GM15510 (cell line): ENCODE measurements around the gene ME1.

Source experiments
- POLR2A ChIP-seq: IDR thresholded peaks from 3 replicates; pipeline ENCODE4 v1.6.1; 2011; ENCODE audit warnings: borderline replicate concordance; ENCODE audit not compliant: insufficient read length; ENCODE audit errors: extremely low read depth

ME1 gene

DNA sequence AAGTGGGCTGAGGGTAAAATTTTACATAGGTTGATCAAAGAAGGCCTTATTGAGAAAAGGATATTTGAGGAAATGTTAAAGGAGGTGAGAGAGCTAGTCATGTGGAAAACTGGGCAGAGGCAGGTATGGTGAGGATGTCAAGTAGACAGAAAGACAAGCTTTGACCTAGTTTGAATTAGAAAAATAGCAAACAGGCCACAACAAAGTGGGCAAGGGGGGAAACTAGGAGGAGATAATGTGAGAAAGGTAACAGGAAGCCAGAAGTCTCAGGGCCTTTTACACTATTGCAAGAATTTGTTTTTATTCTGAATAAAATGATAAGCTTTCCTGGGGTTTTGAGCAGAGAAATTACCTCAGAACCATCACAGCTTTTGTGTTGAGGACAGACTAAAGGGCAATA, 122.0 kb downstream of the ME1 start:
- TF ChIP-seq POLR2A, result no peak

- TF ChIP-seq POLR2A, result no peak
These were observed 123.0 kb downstream of the ME1 start for GRCh38 chr6:83307849-83308248.

DNA sequence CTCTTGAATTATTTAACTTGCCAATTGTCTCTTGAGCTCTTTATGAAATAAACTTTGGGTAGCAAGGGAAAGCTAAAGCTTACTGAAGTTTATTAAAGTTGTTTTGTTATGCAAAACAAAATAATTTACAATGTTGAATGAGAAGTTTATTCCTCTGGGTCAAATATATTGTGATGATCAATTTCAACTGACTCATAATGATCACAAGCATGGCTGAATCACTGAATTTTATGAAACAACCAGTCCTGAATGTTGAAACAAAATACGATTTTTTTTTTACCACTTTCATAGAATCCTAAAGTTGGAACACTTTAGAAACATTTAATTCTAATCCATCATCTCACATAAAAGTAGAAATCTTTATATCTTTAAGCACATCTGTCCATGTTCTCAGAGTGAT, 127.4 kb downstream of the ME1 start:
- TF ChIP-seq POLR2A, result no peak

DNA sequence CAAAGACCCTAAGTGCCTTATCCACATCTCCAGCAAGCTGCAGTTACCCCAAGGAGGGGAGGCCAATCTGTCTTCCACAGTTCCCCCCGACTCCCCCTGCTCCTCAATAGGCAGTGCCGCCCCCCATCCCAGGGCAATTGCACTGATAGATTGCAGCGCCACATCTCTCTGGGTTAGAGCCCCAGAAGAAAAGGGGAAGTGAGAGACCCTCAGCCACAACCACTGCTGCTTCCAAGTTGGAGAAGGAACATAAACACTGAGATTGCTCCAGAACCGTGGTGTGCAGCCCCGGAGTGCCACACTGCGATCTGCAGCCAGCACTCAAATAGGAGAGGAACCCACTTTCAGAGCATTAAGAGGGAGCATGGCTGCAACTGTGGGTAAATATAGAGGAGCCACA, 136.2 kb downstream of the ME1 start:
- TF ChIP-seq POLR2A, result no peak

GRCh38 chr6:83292900-83293843, 137.7 kb downstream of the ME1 start:
- no peak for TF ChIP-seq POLR2A

DNA sequence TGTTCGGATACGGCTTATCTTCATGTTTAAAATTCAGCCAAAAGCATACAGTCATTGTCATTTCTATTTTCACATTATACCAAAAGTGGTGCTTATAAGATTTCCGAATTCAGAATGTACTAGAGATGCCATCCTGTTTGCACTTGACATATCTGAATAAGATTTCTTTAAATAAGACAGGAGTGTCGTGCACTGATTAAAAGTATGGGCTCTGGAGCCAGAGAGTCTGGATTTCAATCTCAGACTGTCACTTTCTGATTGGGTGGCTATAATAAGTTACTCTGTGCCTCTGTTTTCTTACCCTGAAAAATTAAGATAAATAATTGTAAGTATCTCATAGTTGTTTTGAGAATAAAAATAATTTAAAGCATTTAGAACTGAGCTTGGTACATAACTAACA, 144.9 kb downstream of the ME1 start:
- no peak for TF ChIP-seq POLR2A

- no peak for TF ChIP-seq POLR2A
These were observed 157.3 kb downstream of the ME1 start for GRCh38 chr6:83273596-83273995.

DNA sequence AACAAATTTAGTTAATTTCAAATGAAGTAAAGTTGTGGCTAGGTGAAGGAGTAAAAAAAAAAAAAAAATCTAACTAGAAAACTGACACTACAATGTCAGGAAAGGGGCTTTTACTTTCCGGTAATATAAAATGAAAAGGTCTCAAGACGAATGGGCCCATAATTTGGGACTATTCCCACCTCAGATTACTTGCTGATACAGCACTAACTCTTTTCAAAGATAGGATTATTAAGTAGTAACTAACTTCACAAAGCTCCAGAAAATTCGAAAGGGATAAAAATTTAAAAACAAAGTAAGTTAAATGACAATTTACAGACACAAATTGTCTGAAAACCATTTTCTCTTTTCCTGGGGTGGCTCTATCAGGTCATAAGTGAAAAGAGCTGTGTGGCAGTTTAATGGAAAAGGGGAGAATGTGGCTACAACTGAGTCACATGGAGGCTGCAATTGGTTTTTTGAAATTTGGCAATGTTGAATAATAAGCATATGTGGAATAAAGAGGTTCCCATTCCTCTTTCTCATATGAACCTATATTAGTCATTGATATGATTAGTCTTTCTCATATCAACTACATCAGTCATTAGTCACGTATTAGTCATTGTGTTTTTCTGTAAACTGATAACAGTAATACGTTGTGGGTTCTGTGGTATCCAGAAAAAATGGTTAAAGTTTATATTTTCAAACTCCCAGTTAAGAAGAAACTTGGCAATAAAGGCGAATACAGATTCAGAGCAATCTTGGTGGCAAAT, 159.7 kb downstream of the ME1 start:
- TF ChIP-seq POLR2A, result no peak

DNA sequence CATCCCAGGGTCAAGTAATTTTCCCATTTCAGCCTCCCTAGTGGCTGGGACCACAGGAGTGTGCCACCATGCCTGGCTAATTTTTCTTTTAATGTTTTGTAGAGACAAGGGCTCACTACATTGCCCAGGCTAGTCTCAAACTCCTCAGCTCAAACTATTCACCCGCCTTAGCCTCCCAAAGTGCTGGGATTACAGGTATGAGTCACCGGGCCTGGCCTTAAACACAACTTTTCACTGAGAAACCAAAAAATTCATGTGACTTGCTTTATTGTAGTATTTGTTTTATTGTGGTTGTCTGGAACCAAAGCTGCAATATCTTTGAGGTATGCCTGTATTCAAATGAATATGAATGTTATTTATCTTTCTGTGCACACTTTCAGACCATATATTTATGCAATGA, 165.5 kb downstream of the ME1 start:
- no peak for TF ChIP-seq POLR2A

GRCh38 chr6:83260577-83260976, 170.3 kb downstream of the ME1 start:
- TF ChIP-seq POLR2A, result no peak

DNA sequence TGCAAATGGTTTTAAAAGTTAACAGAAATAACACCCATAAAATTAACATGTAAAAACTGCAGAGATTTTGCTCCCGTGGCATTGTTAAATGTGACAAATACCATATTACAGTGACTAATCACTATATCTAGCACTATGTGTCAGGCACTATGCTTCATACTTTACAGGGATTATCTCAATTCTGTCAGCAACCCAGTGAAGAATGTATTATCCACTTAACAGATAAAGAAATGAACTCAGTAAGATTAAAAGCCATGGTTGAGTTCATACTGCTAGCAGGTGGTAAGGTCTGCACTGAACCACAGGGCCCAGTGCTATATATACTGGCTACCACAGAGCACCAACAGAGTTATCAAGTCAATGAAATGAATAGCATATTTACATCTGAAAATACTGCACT, 172.3 kb downstream of the ME1 start:
- no peak for TF ChIP-seq POLR2A

DNA sequence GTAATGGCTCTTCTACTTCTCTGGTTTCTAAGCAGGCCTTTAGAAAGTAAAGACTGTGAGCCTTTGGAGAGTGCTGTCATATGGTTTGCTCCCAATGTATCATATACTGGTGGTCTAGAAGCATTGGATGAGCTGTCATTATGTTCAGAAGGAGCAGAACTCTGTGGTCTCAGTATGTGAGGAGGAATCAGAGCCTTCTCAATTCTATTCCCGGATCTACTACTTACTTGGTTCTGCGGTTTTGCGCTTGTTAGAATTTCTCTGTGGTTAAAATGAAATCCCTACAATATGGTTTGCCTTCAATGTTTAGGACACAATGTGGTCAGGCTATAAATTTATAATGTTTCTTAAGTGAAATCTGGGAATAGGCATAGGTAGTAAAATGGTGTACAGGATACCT, 173.1 kb downstream of the ME1 start:
- no peak for TF ChIP-seq POLR2A

- no peak for TF ChIP-seq POLR2A
These were observed 178.1 kb downstream of the ME1 start for GRCh38 chr6:83252719-83253118.

DNA sequence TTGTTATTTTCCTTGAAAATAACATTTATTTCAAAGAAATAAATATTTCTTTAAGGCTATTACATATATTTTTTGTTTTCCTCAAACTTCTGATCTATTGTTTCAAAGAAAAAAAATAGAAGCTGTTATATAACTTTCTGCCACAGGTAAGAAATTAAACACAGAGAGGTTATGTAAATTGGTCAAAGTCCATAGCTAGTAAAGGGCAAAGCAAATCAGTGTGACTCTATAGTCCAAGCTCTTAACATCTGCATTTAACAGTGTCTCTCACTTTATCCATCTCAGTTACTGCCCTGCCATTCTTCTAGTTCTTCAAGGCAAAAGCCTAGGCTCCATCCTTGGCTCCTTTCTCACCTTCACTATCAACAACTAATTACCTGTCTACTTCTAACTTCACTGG, 180.6 kb downstream of the ME1 start:
- TF ChIP-seq POLR2A, result no peak

DNA sequence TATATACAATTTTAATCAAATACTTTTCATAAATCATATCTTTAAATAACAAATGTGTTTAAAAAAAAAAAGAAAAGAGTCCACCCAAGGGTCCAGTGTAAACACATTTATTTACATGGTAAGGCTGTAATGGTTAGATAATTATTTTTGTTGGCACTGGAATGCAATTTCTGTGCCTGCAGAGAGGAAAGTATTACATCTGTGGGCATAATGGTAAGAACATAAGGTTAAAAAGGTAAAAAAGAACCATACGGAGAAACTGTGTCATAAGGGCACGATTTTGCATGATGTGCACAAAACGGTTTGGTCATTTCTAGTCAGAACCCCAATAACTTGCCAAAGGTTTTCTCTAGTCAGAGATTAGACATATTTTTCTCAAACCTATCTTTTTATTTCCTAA, 183.4 kb downstream of the ME1 start:
- no peak for TF ChIP-seq POLR2A

DNA sequence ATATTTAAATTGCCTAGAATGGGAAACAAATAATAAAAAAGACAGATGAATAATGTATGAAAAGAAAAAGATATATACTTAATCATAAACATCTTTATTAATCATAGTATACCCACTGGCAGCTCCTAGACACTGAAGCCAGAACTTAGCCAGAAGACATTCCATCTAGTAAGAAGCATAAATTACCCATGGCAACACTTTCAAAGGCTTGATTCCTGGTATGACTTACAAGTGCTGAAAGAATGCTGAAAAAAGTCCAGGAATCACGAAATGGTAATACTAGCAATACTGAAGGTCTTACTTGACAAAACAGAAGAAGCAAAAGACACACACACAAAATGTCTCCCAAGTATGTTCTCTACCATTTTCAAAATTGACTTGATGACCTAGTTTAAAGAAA, 199.7 kb downstream of the ME1 start:
- TF ChIP-seq POLR2A, result no peak
